Mononuclear cell (primary cell): ENCODE results near the gene RELCH. TPM values are rescaled to one million over a fixed set of nuclear protein-coding genes. Genes with fewer than 3 reads are reported as not detected.

Experiments used
- H3K27me3 ChIP-seq: 2 replicates; pipeline ENCODE4 v1.6.0; 2011; ENCODE audit warnings: low read length, control low read depth; ENCODE audit not compliant: insufficient read depth
- H3K4me1 ChIP-seq: 2 replicates; pipeline ENCODE4 v1.5.1; 2011; ENCODE audit warnings: mild to moderate bottlenecking, low read length, control low read depth; ENCODE audit not compliant: insufficient read depth
- H3K4me3 ChIP-seq: 2 replicates; pipeline ENCODE4 v1.5.1; 2011; ENCODE audit warnings: mild to moderate bottlenecking, low read length, moderate library complexity
- H3K9me3 ChIP-seq: 2 replicates; pipeline ENCODE4 v1.5.1; 2011; ENCODE audit warnings: low read depth, mild to moderate bottlenecking, control low read depth, low read length
- total RNA-seq: library from RNA; depleted of rRNA; stranded (reverse); fragments of >200 nt; gene quantifications from one replicate; pipeline ENCODE4 v1.2.3, GENCODE V29; 2012

RELCH gene
- total RNA-seq, 1 donor = 53.3 TPM

GRCh38 chr18:62264984-62265383 lies 77.9 kb downstream of the RELCH start:
- H3K9me3 ChIP-seq = no peaks in the 10 kb centered on the region
- no peaks in the 10 kb centered on the region for H3K4me1 ChIP-seq
- no peaks in the 10 kb centered on the region for H3K27me3 ChIP-seq
- H3K4me3 ChIP-seq = no peak overlapping the region

- H3K27me3 ChIP-seq = no peaks in the 10 kb centered on the region
- peaks cover 5% of the 10 kb centered on the region for H3K4me1 ChIP-seq
- no peaks in the 10 kb centered on the region for H3K9me3 ChIP-seq
- H3K4me3 ChIP-seq = no peak overlapping the region
Observed at GRCh38 chr18:62277045-62277444, 90.0 kb downstream of the RELCH start.

DNA sequence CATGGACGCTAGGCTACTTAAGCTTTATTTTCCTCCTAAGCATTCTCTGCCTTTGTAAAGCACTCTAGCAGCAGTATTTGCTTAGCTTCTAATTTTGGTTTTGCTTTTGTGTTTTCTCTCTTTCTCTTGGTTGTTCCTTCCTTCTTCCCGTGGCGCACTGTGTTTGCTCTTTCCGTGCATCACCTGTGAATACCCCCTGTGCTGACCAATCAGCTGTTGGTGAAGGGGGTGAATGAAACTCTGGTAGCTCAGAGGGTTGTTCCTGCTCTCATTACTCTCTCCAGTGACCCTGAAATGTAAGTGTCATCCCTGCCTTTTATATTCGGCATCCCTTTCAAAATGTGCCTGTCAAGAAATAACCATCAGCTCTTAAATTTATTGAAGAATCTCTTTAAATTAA lies 92.5 kb downstream of the RELCH start:
- Histone ChIP-seq H3K27me3 (no peaks in the 10 kb centered on the region), H3K9me3 (no peaks in the 10 kb centered on the region), H3K4me3 (no peak overlapping the region), H3K4me1 (peaks cover 5% of the 10 kb centered on the region)

DNA sequence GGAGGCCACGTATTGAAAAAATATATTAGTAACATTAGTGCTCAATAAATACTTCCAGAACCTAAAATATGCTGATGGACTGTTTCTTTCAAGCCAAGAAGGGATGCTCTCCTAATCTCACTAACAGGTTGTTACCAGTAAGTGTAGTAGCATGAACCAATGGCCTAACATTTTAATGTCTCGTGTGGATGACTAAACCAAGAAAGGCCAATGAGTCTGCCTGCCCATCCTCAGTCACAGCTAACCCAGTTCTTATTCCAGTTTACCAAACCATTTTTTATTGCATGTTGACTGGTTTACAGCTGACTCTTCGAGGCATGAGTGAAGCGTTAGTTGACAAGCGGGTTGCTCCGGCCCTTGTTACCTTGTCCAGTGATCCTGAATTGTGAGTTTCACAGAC lies 93.0 kb downstream of the RELCH start:
- Histone ChIP-seq H3K4me3 (no peak overlapping the region), H3K4me1 (peaks cover 7% of the 10 kb centered on the region), H3K9me3 (no peaks in the 10 kb centered on the region), H3K27me3 (no peaks in the 10 kb centered on the region)

DNA sequence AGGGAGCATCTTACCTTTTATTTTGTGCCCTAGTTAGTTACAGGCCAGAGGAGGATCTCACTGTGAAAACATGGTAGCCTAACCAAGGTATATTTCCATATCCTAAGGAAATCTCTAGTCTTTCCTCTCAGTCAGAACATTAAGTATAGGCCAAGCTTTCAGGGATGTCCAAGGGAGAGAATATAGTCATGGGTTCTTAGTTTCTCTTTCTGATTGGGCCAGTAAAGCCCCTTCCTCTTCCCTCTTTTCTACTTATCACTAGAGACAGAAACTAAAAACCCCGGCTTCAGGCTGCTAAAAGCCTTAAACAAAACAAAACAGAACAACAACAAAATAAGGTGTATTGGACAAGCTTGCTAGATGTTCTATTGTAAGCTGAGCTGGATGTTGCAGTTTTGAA lies 93.7 kb downstream of the RELCH start:
- Histone ChIP-seq H3K4me1 (peaks cover 12% of the 10 kb centered on the region), H3K4me3 (no peak overlapping the region), H3K9me3 (no peaks in the 10 kb centered on the region), H3K27me3 (no peaks in the 10 kb centered on the region)

GRCh38 chr18:62281684-62282083 lies 94.6 kb downstream of the RELCH start:
- no peak overlapping the region for H3K4me3 ChIP-seq

DNA sequence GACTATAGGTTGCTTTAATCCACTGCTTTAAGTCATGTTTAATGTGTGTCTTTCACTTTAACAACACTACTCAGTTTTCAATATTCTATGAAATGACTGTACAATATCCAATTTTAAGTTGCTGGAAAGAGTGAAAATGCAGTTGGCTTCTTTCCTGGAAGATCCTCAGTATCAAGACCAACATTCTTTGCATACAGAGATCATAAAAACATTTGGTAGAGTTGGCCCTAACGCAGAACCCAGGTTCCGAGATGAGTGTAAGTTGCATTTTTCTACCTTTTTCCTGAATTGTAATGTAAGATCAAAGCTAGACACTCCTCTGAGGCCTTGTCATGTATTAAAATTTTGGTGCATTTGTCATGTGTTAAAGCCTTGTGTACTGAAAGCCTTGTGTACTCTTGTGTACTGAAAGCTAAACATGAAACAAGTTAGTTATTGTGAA lies 95.2 kb downstream of the RELCH start:
- no peaks in the 10 kb centered on the region for H3K9me3 ChIP-seq
- no peak overlapping the region for H3K4me3 ChIP-seq
- no peaks in the 10 kb centered on the region for H3K27me3 ChIP-seq
- peaks cover 12% of the 10 kb centered on the region for H3K4me1 ChIP-seq

More at GRCh38 chr18:62281684-62282083, 94.6 kb downstream of the RELCH start:
- no peaks in the 10 kb centered on the region for H3K9me3 ChIP-seq
- peaks cover 12% of the 10 kb centered on the region for H3K4me1 ChIP-seq
- H3K27me3 ChIP-seq = no peaks in the 10 kb centered on the region

GRCh38 chr18:62284637-62285036 lies 97.6 kb downstream of the RELCH start:
- H3K27me3 ChIP-seq = no peaks in the 10 kb centered on the region
- H3K9me3 ChIP-seq = no peaks in the 10 kb centered on the region
- H3K4me1 ChIP-seq = peaks cover 15% of the 10 kb centered on the region
- no peak overlapping the region for H3K4me3 ChIP-seq

DNA sequence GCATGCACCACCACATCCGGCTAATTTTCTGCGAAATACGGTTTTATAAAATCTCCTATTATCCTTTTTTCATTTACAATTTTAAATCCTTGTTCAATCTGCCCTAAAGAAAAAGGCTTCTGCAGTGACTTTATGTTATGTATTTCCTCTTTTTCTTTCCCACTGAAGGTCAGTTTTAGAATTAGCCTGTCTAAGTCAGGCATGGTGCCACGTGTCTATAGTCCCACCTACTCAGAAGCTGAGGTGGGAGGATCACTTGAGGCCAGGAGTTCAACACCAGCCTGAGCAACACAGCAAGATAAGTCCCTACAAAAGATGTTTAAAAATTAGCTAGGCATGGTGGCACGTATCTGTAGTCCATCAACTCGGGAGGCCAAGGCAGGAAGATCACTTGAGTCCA lies 98.2 kb downstream of the RELCH start:
- no peaks in the 10 kb centered on the region for H3K9me3 ChIP-seq
- no peak overlapping the region for H3K4me3 ChIP-seq
- peaks cover 16% of the 10 kb centered on the region for H3K4me1 ChIP-seq
- no peaks in the 10 kb centered on the region for H3K27me3 ChIP-seq

DNA sequence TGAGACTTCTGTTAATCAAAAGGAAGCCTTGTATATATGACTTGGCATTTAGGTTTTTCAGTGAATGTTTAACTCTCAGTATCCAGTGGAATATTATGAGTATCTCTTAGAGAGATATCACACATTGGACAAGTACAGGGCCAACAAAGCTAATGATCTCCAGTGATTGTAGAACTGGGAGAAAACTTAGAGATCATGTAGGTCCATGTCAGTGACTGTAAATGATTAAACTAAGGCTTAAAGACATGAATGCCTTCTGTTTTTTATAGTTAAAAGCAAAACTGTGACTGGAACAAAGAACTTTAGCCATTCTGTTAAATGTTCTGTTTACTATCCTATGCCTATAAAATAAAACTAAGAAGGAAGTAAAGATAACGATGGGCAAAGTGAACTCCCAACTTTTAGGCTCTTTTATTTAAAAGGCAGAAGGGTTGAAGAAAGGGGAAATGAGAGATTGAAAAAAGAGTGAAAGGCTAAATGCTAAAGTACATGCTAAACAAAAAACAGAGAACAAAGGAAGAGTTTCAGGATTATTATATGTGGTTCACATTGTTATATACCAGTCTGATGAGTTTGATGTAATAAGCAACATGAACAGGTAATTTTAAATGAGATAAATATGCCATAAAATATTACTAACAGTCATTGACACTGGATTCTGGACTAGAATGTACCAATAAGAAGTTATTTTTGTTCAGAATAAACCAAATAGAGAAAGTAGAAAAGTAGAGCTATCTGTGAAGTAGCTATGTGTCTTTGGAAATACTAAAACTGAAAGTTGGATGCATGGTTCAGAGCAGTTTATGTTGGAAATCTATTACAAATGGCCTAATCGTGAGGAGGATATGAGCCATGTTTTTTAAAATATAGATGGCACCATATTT lies 101.0 kb downstream of the RELCH start:
- H3K27me3 ChIP-seq = no peaks in the 10 kb centered on the region
- H3K4me3 ChIP-seq = no peak overlapping the region
- H3K4me1 ChIP-seq = peaks cover 11% of the 10 kb centered on the region
- no peaks in the 10 kb centered on the region for H3K9me3 ChIP-seq

- Histone ChIP-seq H3K4me1 (peaks cover 11% of the 10 kb centered on the region), H3K9me3 (no peaks in the 10 kb centered on the region), H3K27me3 (no peaks in the 10 kb centered on the region), H3K4me3 (no peak overlapping the region)
Observed at GRCh38 chr18:62288665-62289008, 101.6 kb downstream of the RELCH start.

- H3K27me3 ChIP-seq = no peaks in the 10 kb centered on the region
- no peak overlapping the region for H3K4me3 ChIP-seq
- H3K4me1 ChIP-seq = peaks cover 11% of the 10 kb centered on the region
- no peaks in the 10 kb centered on the region for H3K9me3 ChIP-seq
Observed at GRCh38 chr18:62289047-62289446, 102.0 kb downstream of the RELCH start.

GRCh38 chr18:62294073-62294472 lies 107.0 kb downstream of the RELCH start:
- H3K27me3 ChIP-seq = no peaks in the 10 kb centered on the region
- peaks cover 4% of the 10 kb centered on the region for H3K4me1 ChIP-seq
- H3K4me3 ChIP-seq = no peak overlapping the region
- no peaks in the 10 kb centered on the region for H3K9me3 ChIP-seq

GRCh38 chr18:62300359-62300963 lies 113.4 kb downstream of the RELCH start:
- H3K9me3 ChIP-seq = no peaks in the 10 kb centered on the region
- H3K27me3 ChIP-seq = no peaks in the 10 kb centered on the region
- H3K4me3 ChIP-seq = no peak overlapping the region
- H3K4me1 ChIP-seq = no peaks in the 10 kb centered on the region

DNA sequence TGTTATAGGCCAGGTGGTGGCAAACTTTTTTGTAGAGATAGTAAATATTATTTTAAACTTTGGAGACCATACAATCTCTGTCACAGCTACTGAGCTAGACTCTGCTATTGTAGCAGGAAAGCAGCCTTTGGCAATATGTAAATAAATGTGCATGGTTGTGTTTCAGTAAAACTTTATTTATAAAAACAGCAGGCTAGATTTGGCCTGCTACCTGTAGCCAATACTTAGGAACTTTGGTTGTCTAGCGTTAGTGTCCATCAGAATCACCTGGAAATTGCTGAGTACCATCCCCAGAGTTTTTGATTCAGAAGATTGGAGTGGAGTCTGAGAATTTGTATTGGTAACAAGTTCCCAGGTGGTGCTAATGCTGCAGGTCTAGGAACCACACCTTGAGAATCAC lies 114.3 kb downstream of the RELCH start:
- H3K27me3 ChIP-seq = no peaks in the 10 kb centered on the region
- no peaks in the 10 kb centered on the region for H3K4me1 ChIP-seq
- no peak overlapping the region for H3K4me3 ChIP-seq
- no peaks in the 10 kb centered on the region for H3K9me3 ChIP-seq

DNA sequence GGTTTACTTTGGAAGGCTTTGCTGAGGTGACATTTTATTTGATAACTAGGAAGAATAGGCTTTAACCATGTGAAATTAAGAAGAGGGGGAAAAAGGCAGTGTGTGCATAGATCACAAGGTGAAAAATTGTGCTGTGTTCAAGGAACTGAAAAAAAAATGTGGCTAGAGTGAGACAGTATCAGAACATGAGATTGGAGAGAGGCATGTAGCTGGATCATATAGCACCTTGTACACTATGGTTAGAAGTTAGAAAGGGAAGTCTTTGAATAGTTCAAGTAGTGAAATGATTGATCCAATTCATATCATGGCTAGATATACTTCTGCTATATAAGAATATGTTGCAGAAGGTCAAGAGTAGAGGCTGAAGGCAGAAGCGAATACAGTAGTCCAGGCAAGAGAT lies 125.8 kb downstream of the RELCH start:
- no peak overlapping the region for H3K4me3 ChIP-seq
- H3K4me1 ChIP-seq = no peaks in the 10 kb centered on the region
- H3K27me3 ChIP-seq = peaks cover 4% of the 10 kb centered on the region
- no peaks in the 10 kb centered on the region for H3K9me3 ChIP-seq
